Heart right ventricle (tissue), 16 donors: Measurements from ENCODE around the gene DFFB. TPM values are rescaled to one million over a fixed set of nuclear protein-coding genes. Genes with fewer than 3 reads are reported as not detected.

Source experiments
- ATAC-seq, 8 donors: fragments of 200-7000 bp; cut with Tn5 transposase; one replicate each; pipeline ENCODE4 v1.9.1; 2020; ENCODE audit warnings: mild to moderate bottlenecking in 8 of 8, moderate library complexity in 8 of 8, moderate number of reproducible peaks in 1 of 8
- DNase-seq, 2 donors: peaks; one replicate each; pipeline ENCODE4 v3.0.0-alpha.2; 2020
- H3K27ac ChIP-seq, 10 donors: fragments of 200-600 bp; sonication (generic) in 2 of 10; one replicate each; pipeline versions ENCODE4 v1.5.0 to v1.8.0; 2020 to 2022; ENCODE audit warnings: mild to moderate bottlenecking in 3 of 10
- H3K27me3 ChIP-seq, 7 donors: fragments of 200-600 bp; one replicate each; pipeline ENCODE4 v1.8.0; 2021 to 2022; ENCODE audit warnings: mild to moderate bottlenecking in 2 of 7
- H3K36me3 ChIP-seq, 9 donors: fragments of 200-600 bp; sonication (generic) in 1 of 9; one replicate each; pipeline versions ENCODE4 v1.5.0 to v1.8.0; 2020 to 2022; ENCODE audit warnings: mild to moderate bottlenecking in 2 of 9
- H3K4me1 ChIP-seq, 9 donors: fragments of 200-600 bp; sonication (generic) in 1 of 9; one replicate each; pipeline versions ENCODE4 v1.5.0 to v1.8.0; 2020 to 2022; ENCODE audit warnings: mild to moderate bottlenecking in 4 of 9
- H3K4me3 ChIP-seq, 10 donors: fragments of 200-600 bp; sonication (generic) in 2 of 10; one replicate each; pipeline versions ENCODE4 v1.5.0 to v1.8.0; 2020 to 2022; ENCODE audit warnings: mild to moderate bottlenecking in 7 of 10, moderate library complexity in 2 of 10
- H3K9me3 ChIP-seq, 11 donors: fragments of 200-600 bp in 10 of 11; sonication (generic) in 2 of 11; one replicate each; pipeline versions ENCODE4 v1.5.0 to v1.8.0; 2013 to 2022; ENCODE audit warnings: mild to moderate bottlenecking in 2 of 11, control low read depth in 1 of 11, moderate library complexity in 1 of 11
- WGBS, 2 donors: extraction: QIAGEN DNeasy Blood & Tissue Kit; methylation state at CpG; one replicate each; pipeline ENCODE4 v1.1.7; 2013; ENCODE audit warnings: inconsistent platforms in 1 of 2; 5-methylcytosine and 5-hydroxymethylcytosine counted together
- intact Hi-C, 10 donors: fragments of 100-400 bp; cut with DNase I; formaldehyde crosslinking; loops; one replicate each; pipeline versions ENCODE4 v1.11.1 to v1.14.2; 2022
- polyA plus RNA-seq, 2 donors: library from polyadenylated mRNA; stranded (reverse); fragments of 200-250 nt; gene quantifications; one replicate each; pipeline ENCODE4 v1.2.3, GENCODE V29; 2013
- total RNA-seq, 10 donors: library from RNA; stranded (reverse); fragmentation: NEBNext Ultra II Directional in 3 of 10; extraction: Animal tissue kit (Norgen Biotek cat#: 25700) in 3 of 10; gene quantifications; one replicate each; pipeline versions ENCODE4 v1.2.1 to v1.2.4, GENCODE V29; 2021 to 2023
- TF ChIP-seq, protein P1 (sequence below), 9 donors: fragments of 200-600 bp; sonication (generic) in 2 of 9; IDR thresholded peaks; one replicate each; pipeline versions ENCODE4 v1.5.0 to v1.8.0; 2021 to 2022; ENCODE audit warnings: antibody characterized with exemption in 9 of 9, mild to moderate bottlenecking in 5 of 9, moderate library complexity in 1 of 9
- donor health status: Arrhythmogenic right ventricular cardiomyopathy.
- donor health status: ischemic (EF 13 %, LVEDD 7.1; RV severe dilation, severe dysfunction).
- donor health status: healthy with polysubstance abuse.
- donor health status: DM: no; HTN: yes; CAD: no.
- donor health status: DM: no; HTN: no; CAD: no.
- donor health status: ischemic (EF 25% LVEDD 6.9; RV normal size, moderate dysfunction).
- donor health status: ischemic (EF 25% LVEDD 5.7; RV mildly dilated, moderate dysfunction).
- donor health status: healthy.
- donor health status: DM: yes; HTN: yes; CAD: no.
- donor health status: Ischemic cardiomyopathy.
- donor health status: ischemic (EF 35%, LVEDD 5.7; RV mildly dilated, moderate dysfunction).
- donor health status: nonischemic (EF 11% LVEDD 7.7; RV severe dilation, severe dysfunction).
- donor health status: DM: yes; HTN: yes; CAD: no.
- donor health status: PGD.
- donor health status: ischemic (EF 29% LVEDD 5.4; RV normal size, mild dysfunction).
- donor health status: nonischemic (EF 23%, LVEDD 6.1; RV moderate dilation, normal function).

Gene DFFB
- total and polyA plus RNA-seq, 12 donors, result 1.2 to 7.9 (median 2.3) TPM

DNA sequence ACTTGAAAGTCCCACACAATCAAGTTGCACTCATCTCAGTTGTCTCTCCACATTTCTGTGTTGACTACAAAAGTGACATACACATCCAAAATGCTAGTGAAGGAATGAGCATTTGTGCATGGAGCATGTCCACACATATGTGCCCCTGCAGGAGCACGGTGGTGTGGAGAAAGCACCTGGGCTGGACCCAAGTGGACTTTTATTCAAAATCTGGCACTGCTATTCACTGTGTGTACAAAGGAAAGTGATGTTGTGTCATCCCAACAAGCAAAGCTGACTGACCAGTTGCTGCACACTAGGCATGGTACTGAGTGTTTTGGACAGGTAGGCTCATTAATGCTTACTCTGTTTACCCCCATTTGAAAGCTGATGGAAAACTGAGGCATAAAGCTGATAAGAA lies 19.6 kb upstream of the DFFB start:
- H3K4me1 ChIP-seq, result no peaks in the 10 kb centered on the region
- intact Hi-C loops, result no loop called here
- H3K4me3 ChIP-seq, result no peak overlapping the region
- TF ChIP-seq, protein P1, sequence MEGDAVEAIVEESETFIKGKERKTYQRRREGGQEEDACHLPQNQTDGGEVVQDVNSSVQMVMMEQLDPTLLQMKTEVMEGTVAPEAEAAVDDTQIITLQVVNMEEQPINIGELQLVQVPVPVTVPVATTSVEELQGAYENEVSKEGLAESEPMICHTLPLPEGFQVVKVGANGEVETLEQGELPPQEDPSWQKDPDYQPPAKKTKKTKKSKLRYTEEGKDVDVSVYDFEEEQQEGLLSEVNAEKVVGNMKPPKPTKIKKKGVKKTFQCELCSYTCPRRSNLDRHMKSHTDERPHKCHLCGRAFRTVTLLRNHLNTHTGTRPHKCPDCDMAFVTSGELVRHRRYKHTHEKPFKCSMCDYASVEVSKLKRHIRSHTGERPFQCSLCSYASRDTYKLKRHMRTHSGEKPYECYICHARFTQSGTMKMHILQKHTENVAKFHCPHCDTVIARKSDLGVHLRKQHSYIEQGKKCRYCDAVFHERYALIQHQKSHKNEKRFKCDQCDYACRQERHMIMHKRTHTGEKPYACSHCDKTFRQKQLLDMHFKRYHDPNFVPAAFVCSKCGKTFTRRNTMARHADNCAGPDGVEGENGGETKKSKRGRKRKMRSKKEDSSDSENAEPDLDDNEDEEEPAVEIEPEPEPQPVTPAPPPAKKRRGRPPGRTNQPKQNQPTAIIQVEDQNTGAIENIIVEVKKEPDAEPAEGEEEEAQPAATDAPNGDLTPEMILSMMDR (IDR thresholded peaks at IDR 0.05), result no peak
- peaks cover 0 to 100% (median 61%) of the 10 kb centered on the region in 9 donors for H3K36me3 ChIP-seq
- no peak for DNase-seq
- ATAC-seq, result no peak
- H3K27me3 ChIP-seq, result no peaks in the 10 kb centered on the region
- no peak overlapping the region for H3K27ac ChIP-seq
- H3K9me3 ChIP-seq, result peaks cover 0 to 17% (median 6%) of the 10 kb centered on the region in 11 donors
- WGBS, 2 donors, result 100% methylated on average over 1 of the region's 1 CpG

DNA sequence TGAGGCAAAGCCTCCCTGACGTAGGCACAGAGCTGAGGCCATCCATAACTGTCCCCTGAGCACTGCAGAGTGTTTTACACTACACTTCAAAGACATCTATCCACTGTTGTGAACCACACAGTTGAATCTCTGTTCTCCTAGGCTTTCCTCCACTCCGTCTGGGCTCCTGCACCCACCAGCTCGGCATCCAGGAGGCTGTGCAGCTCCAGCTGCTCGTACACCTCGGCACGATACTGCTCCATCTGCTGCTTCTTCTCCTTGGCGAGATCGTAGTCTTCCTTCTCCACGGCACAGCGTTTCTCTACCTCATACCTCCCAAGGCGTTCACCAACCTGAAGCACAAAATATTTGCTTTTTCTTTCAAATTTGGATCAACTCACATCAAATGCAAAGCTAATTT lies 18.5 kb upstream of the DFFB start:
- TF ChIP-seq, protein P1 (IDR thresholded peaks at IDR 0.05), result no peak
- Histone ChIP-seq H3K9me3 (peaks cover 0 to 17% (median 6%) of the 10 kb centered on the region in 11 donors), H3K4me1 (no peaks in the 10 kb centered on the region), H3K27ac (no peak overlapping the region), H3K4me3 (no peak overlapping the region), H3K27me3 (no peaks in the 10 kb centered on the region), H3K36me3 (peaks cover 0 to 100% (median 58%) of the 10 kb centered on the region in 9 donors)
- ATAC-seq (peak in 1 of 8 donors; percentile 13), DNase-seq (no peak)
- intact Hi-C loops, result no loop called here
- WGBS, 2 donors, result 96 to 97% methylated on average over 11 of the region's 11 CpGs

DNA sequence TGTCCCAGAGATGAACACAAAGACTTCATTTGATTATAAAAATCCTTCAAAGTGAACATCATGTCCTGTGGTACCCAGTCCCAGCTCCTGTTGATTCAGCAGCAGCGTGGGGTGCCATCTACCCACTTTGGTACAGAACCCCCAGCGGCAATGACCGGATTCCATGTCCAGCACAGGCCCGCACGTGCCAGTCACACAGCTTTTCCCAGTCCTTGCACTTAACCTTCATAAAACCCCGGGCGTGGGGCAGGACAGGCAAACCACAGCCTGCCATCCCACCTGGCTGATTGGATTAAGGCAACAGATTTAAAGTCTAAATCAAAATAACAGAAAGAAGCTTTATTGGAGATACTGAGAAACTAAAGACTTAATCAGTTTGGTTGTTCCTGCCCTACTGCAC lies 15.8 kb upstream of the DFFB start:
- 97% methylated on average over 7 of the region's 7 CpGs for whole genome bisulfite sequencing, 2 donors
- intact Hi-C loops, result no loop called here

DNA sequence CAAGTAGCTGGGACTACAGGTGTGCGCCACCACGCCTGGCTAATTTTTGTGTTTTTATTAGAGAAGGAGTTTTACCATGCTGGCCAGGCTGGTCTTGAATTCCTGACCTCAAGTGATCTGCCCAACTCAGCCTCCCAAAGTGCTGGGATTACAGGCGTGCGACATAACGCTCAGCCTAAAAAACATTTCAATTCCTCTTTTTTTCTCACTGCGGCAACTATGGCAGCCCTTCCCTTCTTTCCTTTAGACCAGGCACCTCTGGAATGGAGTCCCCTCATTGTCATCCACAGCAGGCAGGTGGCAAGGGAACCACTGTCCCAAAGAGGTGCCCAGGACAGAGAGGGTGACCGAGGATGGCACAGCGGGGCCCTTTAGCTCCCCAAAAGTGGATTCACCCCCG lies 14.4 kb upstream of the DFFB start:
- 90 to 94% methylated on average over 9 of the region's 9 CpGs for WGBS, 2 donors
- Histone ChIP-seq H3K27ac (peak overlapping the region in 1 of 10 donors; percentile 70), H3K36me3 (peaks cover 0 to 97% (median 49%) of the 10 kb centered on the region in 9 donors)

More for the DNA sequence above, 15.8 kb upstream of the DFFB start:
- H3K4me3 ChIP-seq, result no peak overlapping the region
- TF ChIP-seq, protein P1 (IDR thresholded peaks at IDR 0.05), result no peak
- H3K36me3 ChIP-seq, result peaks cover 0 to 97% (median 58%) of the 10 kb centered on the region in 9 donors
- no peak for ATAC-seq
- peaks cover 0 to 17% (median 6%) of the 10 kb centered on the region in 11 donors for H3K9me3 ChIP-seq
- H3K4me1 ChIP-seq, result no peaks in the 10 kb centered on the region
- no peak overlapping the region for H3K27ac ChIP-seq
- no peaks in the 10 kb centered on the region for H3K27me3 ChIP-seq
- no peak for DNase-seq

More for the DNA sequence above, 14.4 kb upstream of the DFFB start:
- Histone ChIP-seq H3K4me1 (no peaks in the 10 kb centered on the region), H3K4me3 (peak overlapping the region in 1 of 10 donors; percentile 9), H3K9me3 (peaks cover 0 to 5% (median 0%) of the 10 kb centered on the region in 11 donors), H3K27me3 (no peaks in the 10 kb centered on the region)
- TF ChIP-seq, protein P1 (IDR thresholded peaks at IDR 0.05), result no peak
- intact Hi-C loops, result no loop called here
- ATAC-seq (no peak), DNase-seq (no peak)
